H1 (cell line): ENCODE results near the gene BOD1L2. TPM values are rescaled to one million over a fixed set of nuclear protein-coding genes. Genes with fewer than 3 reads are reported as not detected.

ENCODE experiments used
- CTCF ChIA-PET: fragments of 300-600 bp; sonication (Branson Sonifier 250); formaldehyde crosslinking; loops from one replicate; lab custom pipeline; 2021; ENCODE audit not compliant: partially characterized antibody; lab: Charles Lee
- POLR2A ChIA-PET: fragments of 300-600 bp; sonication (Branson Sonifier 250); formaldehyde crosslinking; loops from one replicate; lab custom pipeline; 2021; ENCODE audit warnings: inconsistent platforms; ENCODE audit not compliant: partially characterized antibody; lab: Charles Lee
- DNase-seq, 2 experiments: peaks; one replicate each; pipeline versions ENCODE4 v3.0.0 to v3.0.0-alpha.2; 2010 to 2022; ENCODE audit warnings: low spot score in 2 of 2, low read depth in 1 of 2, mixed read lengths in 1 of 2
- FAIRE-seq: peaks from 2 replicates; lab custom pipeline; 2011; peaks lifted over from hg19 to GRCh38; lab: Jason Lieb, UNC
- H2AFZ ChIP-seq: 2 replicates; pipeline ENCODE4 v1.8.1; 2012; ENCODE audit warnings: low read length, inconsistent platforms
- H2AK5ac ChIP-seq: 2 replicates; pipeline ENCODE4 v1.6.1; 2013; ENCODE audit warnings: low read depth, low read length
- H2BK120ac ChIP-seq: replicated peaks from 2 replicates; pipeline ENCODE3; 2013; ENCODE audit warnings: low read depth, low read length, inconsistent platforms
- H2BK12ac ChIP-seq: 2 replicates; pipeline ENCODE4 v1.6.1; 2013; ENCODE audit warnings: low read depth, low read length
- H2BK15ac ChIP-seq: 2 replicates; pipeline ENCODE4 v1.6.1; 2013; ENCODE audit warnings: low read length
- H2BK20ac ChIP-seq: 2 replicates; pipeline ENCODE4 v1.6.1; 2013; ENCODE audit warnings: low read length
- H2BK5ac ChIP-seq: 2 replicates; pipeline ENCODE4 v1.6.1; 2013; ENCODE audit warnings: low read depth, low read length
- H3K14ac ChIP-seq: 2 replicates; pipeline ENCODE4 v1.6.1; 2013; ENCODE audit warnings: inconsistent platforms; ENCODE audit not compliant: insufficient read length
- H3K18ac ChIP-seq: 2 replicates; pipeline ENCODE4 v1.6.1; 2013; ENCODE audit warnings: low read length; ENCODE audit errors: extremely low read depth
- H3K23ac ChIP-seq: 2 replicates; pipeline ENCODE4 v1.6.1; 2013; ENCODE audit warnings: inconsistent platforms; ENCODE audit not compliant: insufficient read length
- H3K23me2 ChIP-seq: 2 replicates; pipeline ENCODE4 v1.6.1; 2013; ENCODE audit warnings: low read depth, low read length
- H3K27ac ChIP-seq: 2 replicates; pipeline ENCODE4 v1.6.1; 2011; ENCODE audit warnings: low read depth, low read length, inconsistent platforms
- H3K27me3 ChIP-seq, 4 experiments: replicated peaks in 1 of 4; 1 replicate in 1 of 4; 2 replicates in 3 of 4; pipeline versions ENCODE4 v1.6.1 to v1.8.1; 2011 to 2013; ENCODE audit warnings: low read length in 3 of 4, mild to moderate bottlenecking in 3 of 4, inconsistent platforms in 2 of 4, mixed read lengths in 2 of 4, moderate library complexity in 1 of 4; ENCODE audit not compliant: control insufficient read depth in 3 of 4, insufficient read depth in 3 of 4; ENCODE audit errors: extremely low read depth in 1 of 4
- H3K36me3 ChIP-seq, 4 experiments: 2 replicates each; pipeline versions ENCODE4 v1.6.1 to v1.8.1; 2011 to 2013; ENCODE audit warnings: mild to moderate bottlenecking in 4 of 4, low read length in 3 of 4, moderate library complexity in 2 of 4, control low read depth in 1 of 4, inconsistent platforms in 1 of 4; ENCODE audit not compliant: insufficient read depth in 4 of 4, control insufficient read depth in 2 of 4
- H3K4ac ChIP-seq: replicated peaks from 2 replicates; pipeline ENCODE3; 2013; ENCODE audit warnings: low read length, low read depth, mixed read lengths, inconsistent platforms; ENCODE audit not compliant: insufficient read length
- H3K4me1 ChIP-seq, 4 experiments: replicated peaks in 1 of 4; 1 replicate in 1 of 4; 2 replicates in 3 of 4; pipeline versions ENCODE4 v1.6.1 to v1.8.1; 2011 to 2013; ENCODE audit warnings: low read length in 3 of 4, inconsistent platforms in 2 of 4, mixed read lengths in 1 of 4; ENCODE audit not compliant: insufficient read depth in 4 of 4, control insufficient read depth in 3 of 4
- H3K4me2 ChIP-seq, 2 experiments: 2 replicates each; pipeline versions ENCODE4 v1.6.1 to v1.8.1; 2011 to 2013; ENCODE audit warnings: low read depth in 2 of 2, low read length in 2 of 2, control low read depth in 1 of 2, inconsistent platforms in 1 of 2, mild to moderate bottlenecking in 1 of 2; ENCODE audit not compliant: insufficient read depth in 1 of 2
- H3K4me3 ChIP-seq, 4 experiments: fragments of 200-600, 300-600 bp in 1 of 4; sonication (generic), shearing (Covaris generic), sonication (Bioruptor Twin) in 1 of 4; 2 replicates each; pipeline versions ENCODE4 v1.5.1 to v1.8.1; 2011 to 2016; ENCODE audit warnings: low read length in 4 of 4, low read depth in 3 of 4, control low read depth in 2 of 4, inconsistent platforms in 2 of 4, mild to moderate bottlenecking in 2 of 4, mixed read lengths in 1 of 4, moderate library complexity in 1 of 4; ENCODE audit not compliant: insufficient read depth in 2 of 4; ENCODE audit errors: extremely low read depth in 1 of 4
- H3K56ac ChIP-seq: replicated peaks from 2 replicates; pipeline ENCODE3; 2013; ENCODE audit warnings: low read depth, mild to moderate bottlenecking, mixed read lengths, low read length, inconsistent platforms; ENCODE audit not compliant: insufficient read length
- H3K79me1 ChIP-seq: 2 replicates; pipeline ENCODE4 v1.6.1; 2013; ENCODE audit warnings: low read depth, low read length, control low read depth
- H3K79me2 ChIP-seq, 2 experiments: 2 replicates each; pipeline versions ENCODE4 v1.6.1 to v1.8.1; 2012 to 2013; ENCODE audit warnings: low read length in 2 of 2, mild to moderate bottlenecking in 2 of 2, inconsistent platforms in 1 of 2; ENCODE audit not compliant: insufficient read depth in 2 of 2, control insufficient read depth in 1 of 2
- H3K9ac ChIP-seq, 4 experiments: replicated peaks in 1 of 4; 1 replicate in 1 of 4; 2 replicates in 3 of 4; pipeline versions ENCODE4 v1.6.1 to v1.8.1; 2011 to 2013; ENCODE audit warnings: low read depth in 3 of 4, low read length in 3 of 4, control low read depth in 2 of 4, mild to moderate bottlenecking in 2 of 4, moderate library complexity in 2 of 4, inconsistent platforms in 1 of 4; ENCODE audit errors: extremely low read depth in 1 of 4
- H3K9me3 ChIP-seq, 2 experiments: 2 replicates each; pipeline versions ENCODE4 v1.6.1 to v1.8.1; 2012 to 2013; ENCODE audit warnings: mild to moderate bottlenecking in 2 of 2, moderate library complexity in 2 of 2, control low read depth in 1 of 2, inconsistent platforms in 1 of 2, low read depth in 1 of 2, low read length in 1 of 2, mixed read lengths in 1 of 2; ENCODE audit not compliant: insufficient read depth in 2 of 2
- H4K20me1 ChIP-seq, 2 experiments: replicated peaks in 1 of 2; 2 replicates each; pipeline versions ENCODE3 to v1.8.1; 2011 to 2013; ENCODE audit warnings: inconsistent platforms in 2 of 2, low read length in 2 of 2, mild to moderate bottlenecking in 1 of 2; ENCODE audit not compliant: insufficient read depth in 2 of 2, control insufficient read depth in 1 of 2
- H4K5ac ChIP-seq: 2 replicates; pipeline ENCODE4 v1.6.1; 2013; ENCODE audit warnings: low read length, low read depth, mixed read lengths, inconsistent platforms; ENCODE audit not compliant: insufficient read length
- H4K8ac ChIP-seq: 2 replicates; pipeline ENCODE4 v1.8.0; 2013; ENCODE audit warnings: mild to moderate bottlenecking, moderate library complexity, low read length, inconsistent platforms; ENCODE audit not compliant: insufficient read depth; ENCODE audit errors: extremely low read depth
- H4K91ac ChIP-seq: replicated peaks from 2 replicates; pipeline ENCODE3; 2013; ENCODE audit warnings: low read length, mixed read lengths, inconsistent platforms; ENCODE audit not compliant: insufficient read length
- ATF2 ChIP-seq: IDR thresholded peaks from 2 replicates; pipeline ENCODE4 v1.6.1; 2012; ENCODE audit warnings: low read length, inconsistent platforms
- BRCA1 ChIP-seq: IDR thresholded peaks from 2 replicates; pipeline ENCODE4 v1.6.1; 2012; ENCODE audit warnings: low read depth, low read length, improper control_type of control experiment
- CEBPB ChIP-seq: IDR thresholded peaks from 2 replicates; pipeline ENCODE4 v1.6.1; 2012; ENCODE audit warnings: low read depth, low read length
- CTCF ChIP-seq, 3 experiments: IDR thresholded peaks; 1 replicate in 2 of 3; 2 replicates in 1 of 3; pipeline versions ENCODE4 v1.5.1 to v1.6.1; 2011; ENCODE audit warnings: low read length in 3 of 3, mild to moderate bottlenecking in 3 of 3, inconsistent platforms in 2 of 3, low read depth in 1 of 3, moderate library complexity in 1 of 3; ENCODE audit not compliant: insufficient read depth in 1 of 3; ENCODE audit errors: control extremely low read depth in 1 of 3
- EGR1 ChIP-seq: IDR thresholded peaks from 2 replicates; pipeline ENCODE4 v1.6.1; 2011; ENCODE audit warnings: low read depth, low read length, borderline replicate concordance
- MAFK ChIP-seq: IDR thresholded peaks from 2 replicates; pipeline ENCODE4 v1.6.1; 2012; ENCODE audit warnings: low read depth, mild to moderate bottlenecking, improper control_type of control experiment, low read length
- POLR2AphosphoS5 ChIP-seq: IDR thresholded peaks from 2 replicates; pipeline ENCODE4 v1.6.1; 2011; ENCODE audit warnings: low read depth, low read length
- RAD21 ChIP-seq, 2 experiments: IDR thresholded peaks in 1 of 2; conservative IDR thresholded peaks in 1 of 2; 2 replicates each; pipeline ENCODE4 v1.6.1; 2011; ENCODE audit warnings: low read depth in 2 of 2, low read length in 2 of 2, improper control_type of control experiment in 1 of 2, inconsistent platforms in 1 of 2, mild to moderate bottlenecking in 1 of 2, moderate library complexity in 1 of 2
- TAF1 ChIP-seq: IDR thresholded peaks from 2 replicates; pipeline ENCODE4 v1.6.1; 2011; ENCODE audit warnings: mild to moderate bottlenecking, low read depth, low read length
- YY1 ChIP-seq: IDR thresholded peaks from 2 replicates; pipeline ENCODE4 v1.6.1; 2011; ENCODE audit warnings: low read depth, mild to moderate bottlenecking, low read length
- WGBS, 2 experiments: shearing (Covaris generic) in 1 of 2; methylation state at CpG; one replicate each; pipeline versions ENCODE4 v1.1.6 to v1.1.7; 2013 to 2015; ENCODE audit warnings: low lambda C conversion rate in 2 of 2, mixed read lengths in 2 of 2, inconsistent platforms in 1 of 2, low coverage in 1 of 2, missing lambda C conversion rate in 1 of 2; ENCODE audit not compliant: insufficient replicate concordance in 2 of 2, insufficient coverage in 1 of 2, insufficient read length in 1 of 2; ENCODE audit errors: extremely low coverage in 1 of 2, missing lambda C conversion rate in 1 of 2; 5-methylcytosine and 5-hydroxymethylcytosine counted together
- polyA plus RNA-seq, 7 experiments: library from polyadenylated mRNA; depleted of rRNA in 3 of 7; stranded (reverse) in 5 of 7; unstranded in 2 of 7; fragments of >200 nt in 5 of 7; fragments of 200-250 nt in 2 of 7; gene quantifications; 1 replicate in 5 of 7; 2 replicates in 1 of 7; 4 replicates in 1 of 7; pipeline versions ENCODE4 v1.2.1 to v1.2.3, GENCODE V29; 2011 to 2013; ENCODE audit warnings: missing spikeins in 2 of 7, mixed read lengths in 2 of 7
- total RNA-seq: library from RNA; stranded (reverse); fragmentation: NEBNext Ultra II Directional; extraction: Animal tissue kit (Norgen Biotek cat#: 25700); gene quantifications from 2 replicates; pipeline ENCODE4 v1.2.1, GENCODE V29; 2021

The BOD1L2 gene
- total and polyA plus RNA-seq, 2 of the 8 experiments (the other 6 are each of a cell fraction or from before 2014, with no cell fraction given): not detected

DNA sequence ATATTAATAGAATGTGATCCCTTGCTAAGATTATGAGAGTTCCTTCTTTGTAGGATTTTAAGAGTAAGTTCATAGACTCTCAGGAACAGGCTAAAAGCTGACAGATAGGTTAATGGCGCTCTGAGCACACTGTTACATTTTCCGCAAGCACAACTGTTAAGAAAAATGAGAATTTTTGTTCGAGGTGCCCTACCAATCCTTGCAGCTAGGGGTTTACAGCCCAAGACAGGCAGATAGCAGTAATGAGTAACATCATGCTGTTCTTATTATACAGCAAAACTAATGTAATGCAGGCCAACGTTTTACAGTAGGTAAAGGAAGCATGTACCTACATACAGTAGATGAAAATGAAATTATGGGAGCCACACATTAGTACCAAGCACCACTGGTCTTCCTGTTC is 11.2 kb upstream of the BOD1L2 start:
- Histone ChIP-seq H3K4me3 (no peak overlapping the region), H2BK120ac (no peak overlapping the region), H3K9me3 (peaks cover 0 to 4% of the 10 kb centered on the region in 2 experiments; a peak in 1 of 4 replicates), H4K91ac (no peak overlapping the region), H3K27me3 (no peaks in the 10 kb centered on the region), H2BK5ac (no peak overlapping the region), H4K8ac (no peak overlapping the region), H3K4me1 (no peaks in the 10 kb centered on the region), H2AK5ac (no peak overlapping the region), H3K56ac (no peak overlapping the region), H2BK20ac (no peak overlapping the region), H2AFZ (no peak overlapping the region), H3K14ac (no peak overlapping the region), H2BK12ac (no peak overlapping the region), H3K36me3 (no peaks in the 10 kb centered on the region), H3K27ac (no peak overlapping the region), H3K9ac (no peak overlapping the region), H3K4ac (no peak overlapping the region), H3K79me1 (no peaks in the 10 kb centered on the region), H2BK15ac (no peak overlapping the region), H4K20me1 (no peaks in the 10 kb centered on the region), H3K23me2 (no peaks in the 10 kb centered on the region), H4K5ac (no peak overlapping the region), H3K18ac (no peak overlapping the region), H3K4me2 (no peak overlapping the region), H3K79me2 (no peaks in the 10 kb centered on the region), H3K23ac (no peak overlapping the region)
- DNase-seq: no peak
- FAIRE-seq: peak; percentile 55
- WGBS, 2 experiments: 59% methylated on average over 4 of the region's 4 CpGs; no CpG with 5 or more reads in 1 of the 2 experiments
- ChIA-PET CTCF (interaction anchor here (0.9 to 4.2 kb wide), 11 partner anchors 9 to 303 kb away, joined by 3 to 22 read pairs (median 5); partner anchors contain the start of genes BOD1L2 and ONECUT2), POLR2A (no interaction called here)
- no peak for TF ChIP-seq ATF2
- TF ChIP-seq POLR2AphosphoS5: no peak
- TF ChIP-seq RAD21 (IDR thresholded peaks at IDR 0.05 in 1 of 2, conservative IDR thresholded peaks at IDR 0.05 in 1 of 2; ENCODE audit: low read depth in 2 of 2, low read length in 2 of 2): peak in 1 of 2 experiments; percentile 22; a peak in 1 of 4 replicates
- no peak for TF ChIP-seq BRCA1
- no peak for TF ChIP-seq CEBPB
- TF ChIP-seq TAF1: no peak
- no peak for TF ChIP-seq YY1
- TF ChIP-seq MAFK: no peak
- TF ChIP-seq EGR1: no peak
- peak in 2 of 3 experiments; percentile 7 to 45; a peak in 2 of 4 replicates for TF ChIP-seq CTCF (IDR thresholded peaks at IDR 0.05; ENCODE audit: control extremely low read depth in 1 of 3, insufficient read depth in 1 of 3, low read depth in 1 of 3, low read length in 3 of 3)
